ENCODE data around the gene STEEP1.
A peak's percentile ranks its signal among the peaks of the same experiment; 100 is the strongest.

The STEEP1 gene

GRCh38 chrX:119565107-119565663 is at the start of gene STEEP1:
STEEP1 (minus strand) TSS chrX:119565409; CDS start chrX:119565355, 54 bp downstream.
- peak; percentile 82 for DNase-seq

- no peak for DNase-seq
These were observed 49.6 kb upstream of the STEEP1 start for GRCh38 chrX:119614776-119615175.

- no peak for DNase-seq
These were observed 41.8 kb upstream of the STEEP1 start for GRCh38 chrX:119607018-119607389.

- peak; percentile 73 for DNase-seq
These were observed 41.2 kb upstream of the STEEP1 start, which contains the start of gene NKRF for GRCh38 chrX:119606280-119607017. NKRF (minus strand) TSS chrX:119606424.

- no peak for DNase-seq
These were observed 40.5 kb upstream of the STEEP1 start for GRCh38 chrX:119605464-119606279.

GRCh38 chrX:119604766-119605463 is 39.7 kb upstream of the STEEP1 start:
- no peak for DNase-seq

- DNase-seq: no peak
These were observed 37.6 kb upstream of the STEEP1 start for GRCh38 chrX:119602701-119603255.

GRCh38 chrX:119589810-119590209 is 24.6 kb upstream of the STEEP1 start:
- no peak for DNase-seq

- DNase-seq: no peak
These were observed 18.3 kb upstream of the STEEP1 start for GRCh38 chrX:119583431-119584059.

- no peak for DNase-seq
These were observed 14.2 kb upstream of the STEEP1 start for GRCh38 chrX:119579414-119579813.

- peak; percentile 66 for DNase-seq
These were observed 9.4 kb upstream of the STEEP1 start, which contains the start of gene UBE2A for GRCh38 chrX:119574394-119575266. UBE2A (plus strand) TSS chrX:119574563; CDS start chrX:119574712, 149 bp downstream.

- DNase-seq: peak; percentile 3
These were observed 8.7 kb upstream of the STEEP1 start for GRCh38 chrX:119573840-119574393.

GRCh38 chrX:119573222-119573621 is 8.0 kb upstream of the STEEP1 start:
- no peak for DNase-seq

GRCh38 chrX:119570351-119570835 is 5.2 kb upstream of the STEEP1 start:
- no peak for DNase-seq

GRCh38 chrX:119552508-119552907 is 12.7 kb downstream of the STEEP1 start:
- DNase-seq: peak; percentile 37

GRCh38 chrX:119549327-119550016 is 15.7 kb downstream of the STEEP1 start:
- no peak for DNase-seq

GRCh38 chrX:119541188-119541587 is 24.0 kb downstream of the STEEP1 start:
- peak; percentile 67 for DNase-seq

- DNase-seq: no peak
These were observed 25.3 kb downstream of the STEEP1 start for GRCh38 chrX:119539872-119540271.

GRCh38 chrX:119537487-119537886 is 27.7 kb downstream of the STEEP1 start:
- DNase-seq: no peak

Measured in NCI-H226 (cell line).